SK-N-SH (cell line): Measurements from ENCODE around the gene MYBBP1A. TPM values are rescaled to one million over a fixed set of nuclear protein-coding genes. Genes with fewer than 3 reads are reported as not detected.

ENCODE experiments used
- CTCF ChIA-PET: fragments of 300-600, 350-600 bp; formaldehyde crosslinking; extraction: SDS; loops from one replicate; lab custom pipeline; 2021; lab: Yijun Ruan, JAX
- POLR2A ChIA-PET: fragments of 350-600 bp; sonication (Branson Sonifier 250); formaldehyde crosslinking; extraction: SDS; loops from one replicate; lab custom pipeline; 2020; ENCODE audit warnings: antibody characterized with exemption, inconsistent platforms; lab: Yijun Ruan, JAX
- DNase-seq: peaks from one replicate; pipeline ENCODE4 v3.0.0; 2012
- H2AFZ ChIP-seq: fragments of 200-600 bp; sonication (generic); 2 replicates; pipeline ENCODE4 v1.8.1; 2016; ENCODE audit warnings: antibody characterized with exemption, mild to moderate bottlenecking, low read depth
- H3F3A ChIP-seq: fragments of 200-600 bp; sonication (generic); replicated peaks from 2 replicates; pipeline ENCODE3; 2016; ENCODE audit warnings: antibody characterized with exemption, mild to moderate bottlenecking; ENCODE audit not compliant: insufficient read depth
- H3K27ac ChIP-seq, 2 experiments: fragments of 200-500 bp in 1 of 2; fragments of 200-600 bp in 1 of 2; sonication (Bioruptor generic) in 1 of 2; sonication (generic), shearing (Covaris generic) in 1 of 2; 2 replicates each; pipeline versions ENCODE4 v1.5.1 to v1.6.1; 2014 to 2016; ENCODE audit warnings: low read depth in 2 of 2, inconsistent platforms in 1 of 2, low read length in 1 of 2, mild to moderate bottlenecking in 1 of 2, mixed read lengths in 1 of 2
- H3K27me3 ChIP-seq: fragments of 200-600 bp; sonication (generic), shearing (Covaris generic); 2 replicates; pipeline ENCODE4 v1.6.1; 2016; ENCODE audit warnings: mixed run types; ENCODE audit not compliant: insufficient read depth
- H3K36me3 ChIP-seq, 2 experiments: fragments of 200-500 bp in 1 of 2; fragments of 200-600 bp in 1 of 2; sonication (Bioruptor generic) in 1 of 2; sonication (generic) in 1 of 2; replicated peaks in 1 of 2; 2 replicates each; pipeline versions ENCODE3 to v1.5.1; 2014 to 2016; ENCODE audit warnings: low read length in 1 of 2, mild to moderate bottlenecking in 1 of 2; ENCODE audit not compliant: insufficient read depth in 2 of 2, control insufficient read depth in 1 of 2
- H3K4me1 ChIP-seq, 2 experiments: fragments of 200-500 bp in 1 of 2; fragments of 200-600 bp in 1 of 2; sonication (Bioruptor generic) in 1 of 2; sonication (generic), shearing (Covaris generic) in 1 of 2; 2 replicates each; pipeline versions ENCODE4 v1.5.1 to v1.6.1; 2014 to 2016; ENCODE audit warnings: low read depth in 1 of 2, low read length in 1 of 2, mixed run types in 1 of 2; ENCODE audit not compliant: insufficient read depth in 2 of 2, control insufficient read depth in 1 of 2
- H3K4me2 ChIP-seq: fragments of 200-600 bp; sonication (generic), shearing (Covaris generic); 2 replicates; pipeline ENCODE4 v1.6.1; 2017; ENCODE audit warnings: mixed run types
- H3K4me3 ChIP-seq, 2 experiments: fragments of 200-500 bp in 1 of 2; fragments of 200-600 bp in 1 of 2; sonication (Bioruptor generic) in 1 of 2; sonication (generic), shearing (Covaris generic) in 1 of 2; 2 replicates each; pipeline versions ENCODE4 v1.5.1 to v1.8.1; 2014 to 2016; ENCODE audit warnings: low read depth in 2 of 2, inconsistent platforms in 1 of 2, low read length in 1 of 2, mild to moderate bottlenecking in 1 of 2, mixed read lengths in 1 of 2, moderate library complexity in 1 of 2
- H3K79me2 ChIP-seq: fragments of 200-600 bp; sonication (generic); 2 replicates; pipeline ENCODE4 v1.8.1; 2017; ENCODE audit warnings: mild to moderate bottlenecking; ENCODE audit not compliant: insufficient read depth
- H3K9ac ChIP-seq: fragments of 200-600 bp; sonication (generic); 2 replicates; pipeline ENCODE4 v1.6.1; 2017; ENCODE audit warnings: mixed run types
- H3K9me2 ChIP-seq: fragments of 200-600 bp; sonication (generic); 2 replicates; pipeline ENCODE4 v1.6.1; 2017; ENCODE audit warnings: mixed run types
- H3K9me3 ChIP-seq: fragments of 200-600 bp; sonication (generic); 2 replicates; pipeline ENCODE4 v1.6.1; 2017; ENCODE audit warnings: mixed run types, mild to moderate bottlenecking, moderate library complexity
- H4K20me1 ChIP-seq: fragments of 200-600 bp; sonication (generic); 2 replicates; pipeline ENCODE4 v1.6.1; 2017; ENCODE audit warnings: mild to moderate bottlenecking, mixed run types; ENCODE audit not compliant: insufficient read depth
- CHD2 ChIP-seq: fragments of 150-350 bp; IDR thresholded peaks from 2 replicates; pipeline ENCODE4 v1.6.1; 2018; ENCODE audit warnings: low read length; ENCODE audit not compliant: partially characterized antibody
- EP300 ChIP-seq, 2 experiments: IDR thresholded peaks; 2 replicates each; pipeline versions ENCODE4 v1.4.0 to v1.6.1; 2012; ENCODE audit warnings: borderline replicate concordance in 1 of 2, low read depth in 1 of 2, low read length in 1 of 2
- EZH2phosphoT487 ChIP-seq: fragments of 200-600 bp; sonication (generic); IDR thresholded peaks from 2 replicates; pipeline ENCODE4 v1.6.1; 2017; ENCODE audit warnings: low read depth, mixed run types, mild to moderate bottlenecking, antibody characterized with exemption, moderate library complexity, borderline replicate concordance
- FOSL2 ChIP-seq: IDR thresholded peaks from 2 replicates; pipeline ENCODE4 v1.4.0; 2012; ENCODE audit warnings: low read depth, mild to moderate bottlenecking, moderate library complexity, borderline replicate concordance
- GABPA ChIP-seq: IDR thresholded peaks from 2 replicates; pipeline ENCODE4 v1.4.0; 2012; ENCODE audit warnings: low read depth, mild to moderate bottlenecking
- GATA2 ChIP-seq: sonication (generic); formaldehyde crosslinking; IDR thresholded peaks from 2 replicates; pipeline ENCODE4 v1.5.0; 2020; ENCODE audit warnings: mild to moderate bottlenecking, missing genetic modification reagents
- JUND ChIP-seq: IDR thresholded peaks from 2 replicates; pipeline ENCODE4 v1.4.0; 2012
- MEF2A ChIP-seq: IDR thresholded peaks from 2 replicates; pipeline ENCODE4 v1.4.0; 2012; ENCODE audit warnings: low read depth, borderline replicate concordance
- POLR2AphosphoS5 ChIP-seq: IDR thresholded peaks from 2 replicates; pipeline ENCODE4 v1.6.1; 2012; ENCODE audit warnings: low read depth, low read length
- RCOR1 ChIP-seq: fragments of 150-350 bp; IDR thresholded peaks from 2 replicates; pipeline ENCODE4 v1.6.1; 2017; ENCODE audit warnings: antibody characterized with exemption, low read length
- RFX5 ChIP-seq: IDR thresholded peaks from 2 replicates; pipeline ENCODE4 v1.6.1; 2012; ENCODE audit warnings: mild to moderate bottlenecking, improper control_type of control experiment, low read length
- TCF12 ChIP-seq: IDR thresholded peaks from 2 replicates; pipeline ENCODE4 v1.4.0; 2012
- TEAD4 ChIP-seq: IDR thresholded peaks from 2 replicates; pipeline ENCODE4 v1.4.0; 2012; ENCODE audit warnings: mild to moderate bottlenecking, borderline replicate concordance; ENCODE audit not compliant: insufficient read depth
- YY1 ChIP-seq: IDR thresholded peaks from 2 replicates; pipeline ENCODE4 v1.4.0; 2012; ENCODE audit warnings: low read depth, mild to moderate bottlenecking
- WGBS: methylation state at CpG from one replicate; pipeline ENCODE4 v1.1.6; 2017; ENCODE audit warnings: low lambda C conversion rate; 5-methylcytosine and 5-hydroxymethylcytosine counted together
- polyA plus RNA-seq, 3 experiments: library from polyadenylated mRNA; depleted of rRNA; stranded (reverse); fragments of >200 nt; gene quantifications; 2 replicates each; pipeline ENCODE4 v1.2.3, GENCODE V29; 2012
- TF ChIP-seq, protein P1 (sequence below): IDR thresholded peaks from 2 replicates; pipeline ENCODE4 v1.4.0; 2012; ENCODE audit warnings: low read depth, borderline replicate concordance
- TF ChIP-seq, protein P2 (sequence below): fragments of 150-350 bp; IDR thresholded peaks from 2 replicates; pipeline ENCODE4 v1.6.1; 2016; ENCODE audit warnings: mild to moderate bottlenecking, low read depth, low read length
- TF ChIP-seq, protein P3 (sequence below): IDR thresholded peaks from 2 replicates; pipeline ENCODE4 v1.4.0; 2012; ENCODE audit warnings: low read depth, borderline replicate concordance
- TF ChIP-seq, protein P4 (sequence below): fragments of 150-350 bp; IDR thresholded peaks from 2 replicates; pipeline ENCODE4 v1.6.1; 2017; ENCODE audit warnings: antibody characterized with exemption, low read length, low read depth, borderline replicate concordance
- TF ChIP-seq, protein P5 (sequence below): IDR thresholded peaks from 2 replicates; pipeline ENCODE4; 2012

MYBBP1A gene
- polyA plus RNA-seq, 1 of the 3 experiments (the other 2 are of a cell fraction): 93.0 TPM

DNA sequence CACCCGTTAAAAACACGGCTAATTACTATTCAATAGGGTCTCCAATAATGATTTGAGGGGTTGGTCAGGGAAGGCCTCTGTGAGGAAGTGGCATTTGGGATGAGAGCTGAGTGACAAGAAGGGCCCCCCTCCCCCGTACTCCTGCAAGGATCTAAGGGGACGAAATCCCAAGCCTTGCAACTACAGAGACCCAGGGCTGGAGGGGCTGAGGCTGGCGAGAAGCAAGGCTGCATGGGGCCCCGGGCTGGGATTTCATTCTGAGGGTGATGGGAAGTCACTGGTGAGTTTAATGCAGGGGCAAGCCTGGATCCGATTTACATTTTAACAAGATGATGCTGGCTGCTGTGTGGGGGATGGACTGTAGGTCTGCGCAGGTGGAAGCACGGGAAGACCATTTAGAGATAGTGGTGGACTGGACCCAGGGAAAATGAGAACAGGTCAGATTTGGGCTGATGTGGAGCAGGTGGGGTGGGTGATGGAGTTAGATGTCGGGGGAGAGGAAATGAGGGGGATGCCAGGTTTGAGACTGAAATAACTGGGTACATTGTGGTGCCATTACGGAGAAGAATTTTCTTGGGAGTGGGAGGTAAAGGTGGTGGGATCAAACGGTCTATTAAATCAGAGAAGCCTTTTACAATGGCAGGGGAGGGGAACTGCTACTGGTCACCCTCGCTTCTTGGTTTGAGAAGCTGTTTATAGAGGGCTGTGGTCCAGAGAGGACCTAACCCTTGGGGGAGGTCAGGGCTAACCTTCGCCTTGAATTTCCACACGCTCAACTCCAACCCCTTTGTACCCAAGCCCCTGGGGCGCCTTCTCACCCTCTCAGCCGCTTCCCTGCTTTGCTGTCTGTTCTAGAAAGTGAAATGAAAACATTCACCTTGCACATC lies 932 bp upstream of the MYBBP1A start (continued):
- TF ChIP-seq, protein P1, sequence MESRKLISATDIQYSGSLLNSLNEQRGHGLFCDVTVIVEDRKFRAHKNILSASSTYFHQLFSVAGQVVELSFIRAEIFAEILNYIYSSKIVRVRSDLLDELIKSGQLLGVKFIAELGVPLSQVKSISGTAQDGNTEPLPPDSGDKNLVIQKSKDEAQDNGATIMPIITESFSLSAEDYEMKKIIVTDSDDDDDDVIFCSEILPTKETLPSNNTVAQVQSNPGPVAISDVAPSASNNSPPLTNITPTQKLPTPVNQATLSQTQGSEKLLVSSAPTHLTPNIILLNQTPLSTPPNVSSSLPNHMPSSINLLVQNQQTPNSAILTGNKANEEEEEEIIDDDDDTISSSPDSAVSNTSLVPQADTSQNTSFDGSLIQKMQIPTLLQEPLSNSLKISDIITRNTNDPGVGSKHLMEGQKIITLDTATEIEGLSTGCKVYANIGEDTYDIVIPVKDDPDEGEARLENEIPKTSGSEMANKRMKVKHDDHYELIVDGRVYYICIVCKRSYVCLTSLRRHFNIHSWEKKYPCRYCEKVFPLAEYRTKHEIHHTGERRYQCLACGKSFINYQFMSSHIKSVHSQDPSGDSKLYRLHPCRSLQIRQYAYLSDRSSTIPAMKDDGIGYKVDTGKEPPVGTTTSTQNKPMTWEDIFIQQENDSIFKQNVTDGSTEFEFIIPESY: no peak
- TF ChIP-seq, protein P2, sequence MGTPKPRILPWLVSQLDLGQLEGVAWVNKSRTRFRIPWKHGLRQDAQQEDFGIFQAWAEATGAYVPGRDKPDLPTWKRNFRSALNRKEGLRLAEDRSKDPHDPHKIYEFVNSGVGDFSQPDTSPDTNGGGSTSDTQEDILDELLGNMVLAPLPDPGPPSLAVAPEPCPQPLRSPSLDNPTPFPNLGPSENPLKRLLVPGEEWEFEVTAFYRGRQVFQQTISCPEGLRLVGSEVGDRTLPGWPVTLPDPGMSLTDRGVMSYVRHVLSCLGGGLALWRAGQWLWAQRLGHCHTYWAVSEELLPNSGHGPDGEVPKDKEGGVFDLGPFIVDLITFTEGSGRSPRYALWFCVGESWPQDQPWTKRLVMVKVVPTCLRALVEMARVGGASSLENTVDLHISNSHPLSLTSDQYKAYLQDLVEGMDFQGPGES: no peak
- no peak for TF ChIP-seq TCF12
- no peak for TF ChIP-seq YY1

DNA sequence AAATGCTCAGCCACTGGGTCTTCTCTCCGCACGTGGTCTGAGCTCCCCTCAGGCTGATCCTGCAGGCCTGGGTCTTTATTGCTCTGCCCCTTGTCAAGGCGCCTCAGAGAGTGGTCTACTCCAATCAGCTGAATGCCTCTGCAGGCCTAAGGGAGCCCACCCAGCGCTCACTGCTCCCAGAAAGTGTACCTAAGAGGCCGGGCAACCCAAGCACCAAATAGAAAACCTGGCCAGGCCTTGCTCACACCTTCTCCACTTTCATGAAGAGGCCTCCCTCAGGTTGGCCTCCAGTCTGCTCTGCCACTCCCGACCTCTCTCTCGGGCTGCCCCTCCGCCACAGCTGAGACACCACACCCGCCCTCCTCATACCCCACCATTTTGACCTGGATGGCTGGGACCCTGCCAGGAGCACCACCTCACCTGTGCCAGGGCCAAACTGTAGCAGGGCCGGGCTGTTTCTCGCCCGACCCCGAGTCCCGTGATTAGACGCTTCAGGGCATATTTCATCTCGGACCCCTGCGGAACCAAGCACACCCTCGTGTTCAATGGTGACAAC lies 665 bp downstream of the MYBBP1A start:
- Histone ChIP-seq H3K4me3 (peak overlapping the region; percentile 95 to 99), H4K20me1 (no peaks in the 10 kb centered on the region), H3K4me2 (peak overlapping the region; percentile 98), H2AFZ (peak overlapping the region; percentile 98; the same call in 1 of the 2 replicates), H3K9ac (peak overlapping the region; percentile 80), H3K27ac (peak overlapping the region; percentile 29 to 66; a peak in 3 of 4 replicates), H3F3A (peaks cover 3% of the 10 kb centered on the region), H3K36me3 (peaks cover 18 to 39% of the 10 kb centered on the region in 2 experiments), H3K4me1 (peaks cover 7 to 18% of the 10 kb centered on the region in 2 experiments; a peak in 1 of 4 replicates), H3K9me3 (no peaks in the 10 kb centered on the region), H3K9me2 (no peaks in the 10 kb centered on the region), H3K27me3 (no peaks in the 10 kb centered on the region), H3K79me2 (peaks cover 31% of the 10 kb centered on the region)
- CTCF ChIA-PET: interaction anchor here (0.7 to 2.7 kb wide), 6 partner anchors 10 to 133 kb away, joined by 3 to 15 read pairs (median 6); no protein-coding TSS in a partner anchor
- WGBS: 6% methylated on average over 10 of the region's 18 CpGs
- POLR2A ChIA-PET: interaction anchor here (0.5 to 1.4 kb wide), 2 partner anchors 17 to 18 kb away, joined by 3 to 7 read pairs; no protein-coding TSS in a partner anchor
- DNase-seq: no peak
- TF ChIP-seq, protein P2: no peak
- TF ChIP-seq RFX5: no peak
- TF ChIP-seq YY1: no peak
- no peak for TF ChIP-seq JUND
- no peak for TF ChIP-seq GABPA
- TF ChIP-seq FOSL2: no peak
- TF ChIP-seq, protein P3, sequence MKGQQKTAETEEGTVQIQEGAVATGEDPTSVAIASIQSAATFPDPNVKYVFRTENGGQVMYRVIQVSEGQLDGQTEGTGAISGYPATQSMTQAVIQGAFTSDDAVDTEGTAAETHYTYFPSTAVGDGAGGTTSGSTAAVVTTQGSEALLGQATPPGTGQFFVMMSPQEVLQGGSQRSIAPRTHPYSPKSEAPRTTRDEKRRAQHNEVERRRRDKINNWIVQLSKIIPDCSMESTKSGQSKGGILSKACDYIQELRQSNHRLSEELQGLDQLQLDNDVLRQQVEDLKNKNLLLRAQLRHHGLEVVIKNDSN: no peak
- TF ChIP-seq EZH2phosphoT487: no peak
- TF ChIP-seq EP300 (IDR thresholded peaks at IDR 0.05; ENCODE audit: borderline replicate concordance in 1 of 2, low read depth in 1 of 2, low read length in 1 of 2): no peak
- TF ChIP-seq, protein P4, sequence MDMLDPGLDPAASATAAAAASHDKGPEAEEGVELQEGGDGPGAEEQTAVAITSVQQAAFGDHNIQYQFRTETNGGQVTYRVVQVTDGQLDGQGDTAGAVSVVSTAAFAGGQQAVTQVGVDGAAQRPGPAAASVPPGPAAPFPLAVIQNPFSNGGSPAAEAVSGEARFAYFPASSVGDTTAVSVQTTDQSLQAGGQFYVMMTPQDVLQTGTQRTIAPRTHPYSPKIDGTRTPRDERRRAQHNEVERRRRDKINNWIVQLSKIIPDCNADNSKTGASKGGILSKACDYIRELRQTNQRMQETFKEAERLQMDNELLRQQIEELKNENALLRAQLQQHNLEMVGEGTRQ: no peak
- TF ChIP-seq, protein P1: no peak
- TF ChIP-seq POLR2AphosphoS5: no peak
- TF ChIP-seq TEAD4: no peak
- no peak for TF ChIP-seq GATA2
- no peak for TF ChIP-seq CHD2
- TF ChIP-seq, protein P5, sequence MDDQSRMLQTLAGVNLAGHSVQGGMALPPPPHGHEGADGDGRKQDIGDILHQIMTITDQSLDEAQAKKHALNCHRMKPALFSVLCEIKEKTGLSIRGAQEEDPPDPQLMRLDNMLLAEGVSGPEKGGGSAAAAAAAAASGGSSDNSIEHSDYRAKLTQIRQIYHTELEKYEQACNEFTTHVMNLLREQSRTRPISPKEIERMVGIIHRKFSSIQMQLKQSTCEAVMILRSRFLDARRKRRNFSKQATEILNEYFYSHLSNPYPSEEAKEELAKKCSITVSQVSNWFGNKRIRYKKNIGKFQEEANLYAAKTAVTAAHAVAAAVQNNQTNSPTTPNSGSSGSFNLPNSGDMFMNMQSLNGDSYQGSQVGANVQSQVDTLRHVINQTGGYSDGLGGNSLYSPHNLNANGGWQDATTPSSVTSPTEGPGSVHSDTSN: no peak
- TF ChIP-seq MEF2A: no peak
- no peak for TF ChIP-seq RCOR1
